Gastroesophageal sphincter (tissue), 3 donors: ENCODE measurements around the gene CHD6.

Source experiments
- CTCF ChIP-seq, 4 experiments: fragments of 200-600 bp in 2 of 4; fragments of 450-650 bp in 2 of 4; sonication (generic) in 1 of 4; IDR thresholded peaks; one replicate each; pipeline ENCODE4 v1.5.1; 2017 to 2019; ENCODE audit warnings: antibody characterized with exemption in 4 of 4, mild to moderate bottlenecking in 2 of 4, moderate library complexity in 2 of 4
- POLR2A ChIP-seq, 2 donors: fragments of 450-650 bp; IDR thresholded peaks; one replicate each; pipeline ENCODE4 v1.6.1; 2017; ENCODE audit warnings: antibody characterized with exemption in 2 of 2, mild to moderate bottlenecking in 2 of 2, moderate library complexity in 1 of 2
- POLR2AphosphoS5 ChIP-seq: sonication (generic); formaldehyde crosslinking; IDR thresholded peaks from one replicate; pipeline ENCODE4 v1.6.1; 2017; ENCODE audit warnings: antibody characterized with exemption

- TF ChIP-seq POLR2A (IDR thresholded peaks at IDR 0.05), result no peak
- TF ChIP-seq CTCF (IDR thresholded peaks at IDR 0.05), result no peak
- TF ChIP-seq POLR2AphosphoS5, result no peak
These were observed 223.1 kb downstream of the CHD6 start for GRCh38 chr20:41394931-41395666.
